Natural killer cell (primary cell): ENCODE measurements around the gene CREB5. TPM values are rescaled to one million over a fixed set of nuclear protein-coding genes. Genes with fewer than 3 reads are reported as not detected.
"Not testable (repeated sequence)": the region's sequence is repeated elsewhere in the genome, so short reads cannot be mapped to it uniquely, and the experiment has no call there.

ENCODE experiments used
- ATAC-seq, 3 donors: fragments of 150-1000 bp in 2 of 3; fragments of 200-7000 bp in 1 of 3; cut with Tn5 transposase; 1 replicate in 1 of 3; 2 replicates in 2 of 3; pipeline ENCODE4 v1.10.0; 2021; ENCODE audit warnings: mild to moderate bottlenecking in 2 of 3, moderate library complexity in 2 of 3
- DNase-seq, 2 donors: peaks; one replicate each; pipeline versions ENCODE4 v3.0.0 to v3.0.0-alpha.2; 2013 to 2021; ENCODE audit warnings: mixed read lengths in 1 of 2
- H3K27ac ChIP-seq: one replicate; pipeline ENCODE4 v1.5.1; 2013; ENCODE audit warnings: mild to moderate bottlenecking, low read length
- H3K27me3 ChIP-seq: one replicate; pipeline ENCODE4 v1.6.1; 2013; ENCODE audit warnings: low read length; ENCODE audit not compliant: control insufficient read depth, insufficient read depth
- H3K36me3 ChIP-seq: one replicate; pipeline ENCODE4 v1.6.1; 2013; ENCODE audit warnings: low read length; ENCODE audit not compliant: control insufficient read depth, insufficient read depth
- H3K4me1 ChIP-seq: one replicate; pipeline ENCODE4 v1.6.1; 2013; ENCODE audit warnings: low read length; ENCODE audit not compliant: control insufficient read depth, insufficient read depth
- H3K4me3 ChIP-seq: one replicate; pipeline ENCODE4 v1.5.1; 2013; ENCODE audit warnings: low read length
- H3K9me3 ChIP-seq: one replicate; pipeline ENCODE4 v1.6.1; 2013; ENCODE audit warnings: low read length; ENCODE audit not compliant: control insufficient read depth, insufficient read depth
- H3K27ac Mint-ChIP-seq, 2 donors: one replicate each; pipeline ENCODE4 v1.8.0; 2022; ENCODE audit warnings: mild to moderate bottlenecking in 2 of 2, mixed read lengths in 2 of 2, moderate library complexity in 1 of 2
- H3K27me3 Mint-ChIP-seq, 2 donors: one replicate each; pipeline ENCODE4 v1.8.0; 2022; ENCODE audit warnings: low read depth in 2 of 2, mixed read lengths in 2 of 2
- H3K36me3 Mint-ChIP-seq: one replicate; pipeline ENCODE4 v1.8.0; 2022; ENCODE audit warnings: mixed read lengths
- H3K4me1 Mint-ChIP-seq, 2 donors: one replicate each; pipeline ENCODE4 v1.8.0; 2022; ENCODE audit warnings: mixed read lengths in 2 of 2
- H3K4me3 Mint-ChIP-seq: one replicate; pipeline ENCODE4 v1.8.0; 2022; ENCODE audit warnings: mild to moderate bottlenecking, moderate library complexity, mixed read lengths
- H3K9me3 Mint-ChIP-seq, 2 donors: one replicate each; pipeline ENCODE4 v1.8.0; 2022; ENCODE audit warnings: mixed read lengths in 2 of 2
- CTCF ChIP-seq: fragments of 200-600 bp; IDR thresholded peaks from one replicate; pipeline ENCODE4 v1.8.0; 2022; ENCODE audit warnings: antibody characterized with exemption
- WGBS: methylation state at CpG from one replicate; pipeline ENCODE4 v1.1.7; 2013; ENCODE audit warnings: missing lambda C conversion rate; ENCODE audit not compliant: insufficient coverage; 5-methylcytosine and 5-hydroxymethylcytosine counted together
- intact Hi-C: fragments of 100-400 bp; cut with micrococcal nuclease; formaldehyde crosslinking; loops from one replicate; pipeline ENCODE4 v1.14.2; 2022
- total RNA-seq, 4 donors: library from RNA; stranded (reverse); fragments of 120-200 nt in 1 of 4; gene quantifications; one replicate each; pipeline versions ENCODE4 v1.2.3 to v1.2.4, GENCODE V29; 2013 to 2022

CREB5 gene
- total RNA-seq, 3 donors from 2014 or later (not counting 1 experiment from before 2014, with no cell fraction given), result 0.52 to 7.0 (median 0.89) TPM

- Histone ChIP-seq H3K36me3 (no peaks in the 10 kb centered on the region), H3K4me1 (no peaks in the 10 kb centered on the region), H3K9me3 (no peaks in the 10 kb centered on the region), H3K4me3 (no peak overlapping the region), H3K27me3 (no peaks in the 10 kb centered on the region), H3K27ac (no peak overlapping the region)
- Mint-ChIP-seq H3K36me3 (no peaks in the 10 kb centered on the region), H3K9me3 (no peaks in the 10 kb centered on the region), H3K4me3 (no peak overlapping the region), H3K27me3 (peaks cover 37 to 62% of the 10 kb centered on the region in 2 donors), H3K4me1 (no peaks in the 10 kb centered on the region), H3K27ac (no peak overlapping the region)
- DNase-seq (no peak), ATAC-seq (no peak)
- TF ChIP-seq CTCF, result no peak
- intact Hi-C loops, result loop anchor here (10.0 kb wide), 1 partner anchor 459 kb away; no protein-coding TSS in a partner anchor
- 71% methylated on average over 1 of the region's 3 CpGs for WGBS
Measured at GRCh38 chr7:28395404-28395803, 16.9 kb upstream of the CREB5 start.

- Histone ChIP-seq H3K27ac (no peak overlapping the region), H3K9me3 (no peaks in the 10 kb centered on the region), H3K4me3 (no peak overlapping the region), H3K27me3 (no peaks in the 10 kb centered on the region), H3K36me3 (no peaks in the 10 kb centered on the region), H3K4me1 (no peaks in the 10 kb centered on the region)
- Mint-ChIP-seq H3K27ac (no peak overlapping the region), H3K9me3 (no peaks in the 10 kb centered on the region), H3K36me3 (no peaks in the 10 kb centered on the region), H3K4me1 (no peaks in the 10 kb centered on the region), H3K27me3 (peaks cover 34 to 62% of the 10 kb centered on the region in 2 donors), H3K4me3 (no peak overlapping the region)
- no peak for DNase-seq
- no peak for ATAC-seq
- no peak for TF ChIP-seq CTCF
- intact Hi-C loops, result loop anchor here (10.0 kb wide), 1 partner anchor 459 kb away; no protein-coding TSS in a partner anchor
- 89% methylated on average over 2 of the region's 2 CpGs for WGBS
Measured at GRCh38 chr7:28395831-28396230, 16.5 kb upstream of the CREB5 start.

- intact Hi-C loops, result loop anchor here (10.0 kb wide), 1 partner anchor 458 kb away; no protein-coding TSS in a partner anchor
- Histone ChIP-seq H3K9me3 (no peaks in the 10 kb centered on the region), H3K27me3 (no peaks in the 10 kb centered on the region), H3K4me3 (no peak overlapping the region), H3K36me3 (no peaks in the 10 kb centered on the region), H3K4me1 (no peaks in the 10 kb centered on the region), H3K27ac (no peak overlapping the region)
- Mint-ChIP-seq H3K27ac (no peak overlapping the region), H3K4me3 (no peak overlapping the region), H3K9me3 (no peaks in the 10 kb centered on the region), H3K4me1 (no peaks in the 10 kb centered on the region), H3K36me3 (no peaks in the 10 kb centered on the region), H3K27me3 (peaks cover 28 to 54% of the 10 kb centered on the region in 2 donors)
- DNase-seq (no peak), ATAC-seq (no peak)
- WGBS, result 83% methylated on average over 2 of the region's 2 CpGs
- no peak for TF ChIP-seq CTCF
Measured at GRCh38 chr7:28397141-28397540, 15.2 kb upstream of the CREB5 start.

- no CpG with 5 or more reads among the region's 3 CpGs for WGBS
- no peak overlapping the region for H3K4me3 ChIP-seq
- no peak for TF ChIP-seq CTCF
Measured at GRCh38 chr7:28400838-28401360, 11.4 kb upstream of the CREB5 start.

GRCh38 chr7:28401567-28401966, 10.8 kb upstream of the CREB5 start:
- ATAC-seq, H3K9me3 Mint-ChIP-seq, H3K36me3 ChIP-seq, H3K9me3 ChIP-seq, H3K4me3 ChIP-seq, H3K27ac Mint-ChIP-seq, H3K27ac ChIP-seq, H3K4me1 Mint-ChIP-seq, DNase-seq, H3K27me3 ChIP-seq, H3K36me3 Mint-ChIP-seq, H3K4me1 ChIP-seq, H3K4me3 Mint-ChIP-seq, intact Hi-C loops: not testable (repeated sequence)
- 100% methylated on average over 2 of the region's 4 CpGs for WGBS
- peaks cover 22 to 41% of the 10 kb centered on the region in 2 donors for H3K27me3 Mint-ChIP-seq

More at GRCh38 chr7:28400838-28401360, 11.4 kb upstream of the CREB5 start:
- H3K9me3 Mint-ChIP-seq, result no peaks in the 10 kb centered on the region
- DNase-seq (no peak), ATAC-seq (no peak)
- no peaks in the 10 kb centered on the region for H3K36me3 Mint-ChIP-seq
- H3K27me3 ChIP-seq, result no peaks in the 10 kb centered on the region
- no peak overlapping the region for H3K27ac Mint-ChIP-seq
- no peaks in the 10 kb centered on the region for H3K4me1 Mint-ChIP-seq
- no peaks in the 10 kb centered on the region for H3K36me3 ChIP-seq
- H3K4me1 ChIP-seq, result no peaks in the 10 kb centered on the region
- H3K4me3 Mint-ChIP-seq, result no peak overlapping the region
- H3K27ac ChIP-seq, result no peak overlapping the region
- peaks cover 17 to 36% of the 10 kb centered on the region in 2 donors for H3K27me3 Mint-ChIP-seq
- intact Hi-C loops, result no loop called here
- H3K9me3 ChIP-seq, result no peaks in the 10 kb centered on the region
